ENCODE measurements around the gene TDRD3. TPM values are rescaled to one million over a fixed set of nuclear protein-coding genes. Genes with fewer than 3 reads are reported as not detected.

Gene TDRD3
- polyA plus RNA-seq, 1 experiment = 3.9 TPM

DNA sequence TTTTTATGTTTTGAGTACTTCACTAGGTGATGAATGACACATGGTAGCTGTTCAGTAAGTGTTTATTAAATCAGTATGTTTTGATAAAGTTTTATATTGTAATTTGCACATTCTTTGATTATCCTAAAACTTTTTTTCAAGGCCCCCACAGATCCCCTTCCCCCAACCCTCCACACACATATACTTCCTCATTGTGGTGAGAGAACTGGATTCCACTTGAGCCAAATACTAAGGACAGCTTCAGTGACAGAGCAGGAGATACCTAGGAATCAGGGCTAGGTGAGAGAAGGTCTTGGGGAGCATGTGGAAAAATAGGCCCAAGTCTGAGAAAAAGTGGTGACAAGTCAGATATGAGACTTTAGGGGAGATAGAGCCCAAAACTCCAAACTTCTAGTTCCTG lies 174.6 kb downstream of the TDRD3 start:
- POLR2A ChIA-PET = no interaction called here
- no peak for DNase-seq (ENCODE audit: low read depth)
- Histone ChIP-seq H3K27me3 (ENCODE audit: control insufficient read depth, insufficient read depth, low read length) (no peaks in the 10 kb centered on the region), H3K36me3 (ENCODE audit: control insufficient read depth, insufficient read depth, low read length) (no peaks in the 10 kb centered on the region), H3K4me3 (ENCODE audit: low read depth, low read length) (no peak overlapping the region)
- CTCF ChIA-PET = interaction anchor here (1.5 kb wide), 1 partner anchor 11 kb away, joined by 3 read pairs; no protein-coding TSS in a partner anchor
- TF ChIP-seq, protein P1, sequence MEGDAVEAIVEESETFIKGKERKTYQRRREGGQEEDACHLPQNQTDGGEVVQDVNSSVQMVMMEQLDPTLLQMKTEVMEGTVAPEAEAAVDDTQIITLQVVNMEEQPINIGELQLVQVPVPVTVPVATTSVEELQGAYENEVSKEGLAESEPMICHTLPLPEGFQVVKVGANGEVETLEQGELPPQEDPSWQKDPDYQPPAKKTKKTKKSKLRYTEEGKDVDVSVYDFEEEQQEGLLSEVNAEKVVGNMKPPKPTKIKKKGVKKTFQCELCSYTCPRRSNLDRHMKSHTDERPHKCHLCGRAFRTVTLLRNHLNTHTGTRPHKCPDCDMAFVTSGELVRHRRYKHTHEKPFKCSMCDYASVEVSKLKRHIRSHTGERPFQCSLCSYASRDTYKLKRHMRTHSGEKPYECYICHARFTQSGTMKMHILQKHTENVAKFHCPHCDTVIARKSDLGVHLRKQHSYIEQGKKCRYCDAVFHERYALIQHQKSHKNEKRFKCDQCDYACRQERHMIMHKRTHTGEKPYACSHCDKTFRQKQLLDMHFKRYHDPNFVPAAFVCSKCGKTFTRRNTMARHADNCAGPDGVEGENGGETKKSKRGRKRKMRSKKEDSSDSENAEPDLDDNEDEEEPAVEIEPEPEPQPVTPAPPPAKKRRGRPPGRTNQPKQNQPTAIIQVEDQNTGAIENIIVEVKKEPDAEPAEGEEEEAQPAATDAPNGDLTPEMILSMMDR (IDR thresholded peaks at IDR 0.05; ENCODE audit: insufficient read depth, low read depth, low read length) = no peak

DNA sequence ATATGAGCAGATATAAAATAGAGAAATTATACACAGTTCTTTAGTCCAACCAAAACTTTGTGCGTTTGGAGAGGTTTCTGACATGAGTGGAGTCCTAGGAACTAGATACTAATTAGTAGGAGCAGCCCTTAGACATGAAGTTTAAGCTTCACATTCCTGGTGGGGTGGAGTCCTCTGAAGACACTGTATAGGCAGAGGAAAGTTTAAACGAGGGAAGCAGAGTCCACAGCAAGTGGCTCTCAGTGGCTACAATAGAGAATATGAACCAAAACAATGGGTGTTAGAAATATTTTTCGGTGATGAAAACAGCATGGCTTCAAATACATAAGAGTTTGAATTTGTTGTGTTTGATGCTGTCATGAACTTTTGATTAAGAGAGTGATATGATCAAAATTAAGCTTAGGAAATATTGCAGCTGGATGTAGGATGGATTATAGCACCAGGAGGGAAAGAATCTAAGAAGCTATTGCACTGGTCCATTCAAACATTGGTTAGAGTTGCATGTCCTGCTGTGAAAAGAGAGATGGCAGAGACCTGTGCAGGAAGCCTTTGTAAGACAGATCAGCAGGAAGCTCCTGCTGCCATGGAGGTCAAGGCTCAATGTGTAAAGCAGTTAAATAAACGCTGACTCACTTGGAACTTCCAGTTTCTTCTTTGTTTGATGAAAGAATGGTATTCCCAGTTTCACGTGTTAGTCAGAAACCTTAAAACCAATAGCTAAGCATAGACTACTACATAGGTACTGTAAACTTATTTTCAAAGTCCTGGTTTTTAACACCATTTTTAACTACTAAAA lies 175.2 kb downstream of the TDRD3 start:
- DNase-seq (ENCODE audit: low read depth) = no peak
- CTCF ChIA-PET = interaction anchor here (0.8 to 1.5 kb wide), 2 partner anchors 10 to 20 kb away, joined by 3 read pairs; no protein-coding TSS in a partner anchor
- Histone ChIP-seq H3K4me3 (ENCODE audit: low read depth, low read length) (no peak overlapping the region), H3K27me3 (ENCODE audit: control insufficient read depth, insufficient read depth, low read length) (no peaks in the 10 kb centered on the region), H3K36me3 (ENCODE audit: control insufficient read depth, insufficient read depth, low read length) (no peaks in the 10 kb centered on the region)
- TF ChIP-seq, protein P1 (IDR thresholded peaks at IDR 0.05; ENCODE audit: insufficient read depth, low read depth, low read length) = no peak
- POLR2A ChIA-PET = no interaction called here

DNA sequence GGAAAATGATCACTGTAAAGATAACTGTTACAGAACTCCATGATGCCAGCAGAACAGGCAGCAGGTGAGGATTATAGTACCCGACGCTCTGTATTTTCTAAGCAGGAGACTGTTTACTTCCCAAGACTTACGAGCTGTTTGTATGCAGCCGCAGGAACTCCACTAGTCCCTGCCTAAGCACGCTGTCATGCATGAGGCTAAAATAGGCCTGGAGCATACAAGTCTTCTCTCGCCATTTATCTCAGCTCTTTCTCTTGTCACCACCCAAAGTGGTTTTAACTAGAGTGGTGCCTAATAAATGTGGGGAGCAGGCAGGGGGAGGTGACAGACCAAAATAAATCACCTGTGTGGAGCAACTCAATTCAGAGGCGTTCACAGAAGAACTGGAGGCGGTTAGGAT lies 175.8 kb downstream of the TDRD3 start:
- no peak for DNase-seq (ENCODE audit: low read depth)
- POLR2A ChIA-PET = no interaction called here
- no peaks in the 10 kb centered on the region for H3K27me3 ChIP-seq (ENCODE audit: control insufficient read depth, insufficient read depth, low read length)
- H3K36me3 ChIP-seq (ENCODE audit: control insufficient read depth, insufficient read depth, low read length) = no peaks in the 10 kb centered on the region
- TF ChIP-seq, protein P1 (IDR thresholded peaks at IDR 0.05; ENCODE audit: insufficient read depth, low read depth, low read length) = no peak
- H3K4me3 ChIP-seq (ENCODE audit: low read depth, low read length) = no peak overlapping the region
- CTCF ChIA-PET = interaction anchor here (0.8 to 1.5 kb wide), 2 partner anchors 10 to 19 kb away, joined by 3 read pairs; no protein-coding TSS in a partner anchor

DNA sequence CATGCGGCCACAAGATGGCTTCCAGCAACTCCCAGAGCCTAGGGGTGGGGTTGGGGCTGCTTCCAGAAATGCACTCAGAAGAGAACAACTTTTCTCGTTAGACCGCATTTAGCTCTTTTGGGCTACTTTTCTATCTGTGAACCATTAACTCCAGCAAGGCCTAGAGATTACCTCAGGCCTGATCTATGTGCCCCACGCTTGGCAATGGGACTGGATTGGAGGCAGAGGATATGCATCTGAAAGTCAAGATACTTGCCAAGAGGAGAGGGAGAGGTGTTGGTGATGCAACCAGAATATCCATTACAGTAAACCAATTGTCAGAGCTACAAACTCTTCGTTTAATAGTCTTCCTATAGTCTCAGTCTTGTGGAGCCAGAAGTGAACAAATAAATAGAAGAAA lies 177.7 kb downstream of the TDRD3 start:
- CTCF ChIA-PET = interaction anchor here (0.8 kb wide), 1 partner anchor 52 kb away, joined by 3 read pairs; no protein-coding TSS in a partner anchor
- Histone ChIP-seq H3K4me3 (ENCODE audit: low read depth, low read length) (no peak overlapping the region), H3K36me3 (ENCODE audit: control insufficient read depth, insufficient read depth, low read length) (no peaks in the 10 kb centered on the region), H3K27me3 (ENCODE audit: control insufficient read depth, insufficient read depth, low read length) (no peaks in the 10 kb centered on the region)
- POLR2A ChIA-PET = no interaction called here
- TF ChIP-seq, protein P1 (IDR thresholded peaks at IDR 0.05; ENCODE audit: insufficient read depth, low read depth, low read length) = no peak
- DNase-seq (ENCODE audit: low read depth) = no peak

DNA sequence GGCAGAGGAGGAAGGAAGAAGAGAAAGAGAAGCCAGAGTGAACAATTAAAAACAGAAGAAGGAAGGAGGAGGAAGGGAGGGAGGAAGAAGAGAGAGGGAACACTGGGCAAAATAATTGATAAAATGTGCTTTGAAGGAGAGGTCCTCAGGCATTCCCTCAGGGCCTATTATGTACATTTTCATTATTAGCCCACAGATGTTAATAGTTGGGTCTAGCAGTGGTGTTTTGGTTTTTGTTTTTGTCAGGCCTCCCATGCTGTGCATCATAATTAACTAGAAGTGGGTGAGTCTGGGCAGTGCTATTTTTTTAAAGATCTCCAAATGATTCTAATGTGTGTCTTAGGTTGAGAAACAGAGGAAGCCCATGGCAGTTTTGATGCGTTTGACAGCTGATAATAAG lies 178.1 kb downstream of the TDRD3 start:
- H3K4me3 ChIP-seq (ENCODE audit: low read depth, low read length) = no peak overlapping the region
- POLR2A ChIA-PET = no interaction called here
- CTCF ChIA-PET = interaction anchor here (0.8 kb wide), 1 partner anchor 52 kb away, joined by 3 read pairs; no protein-coding TSS in a partner anchor
- no peak for DNase-seq (ENCODE audit: low read depth)
- TF ChIP-seq, protein P1 (IDR thresholded peaks at IDR 0.05; ENCODE audit: insufficient read depth, low read depth, low read length) = no peak
- no peaks in the 10 kb centered on the region for H3K27me3 ChIP-seq (ENCODE audit: control insufficient read depth, insufficient read depth, low read length)
- H3K36me3 ChIP-seq (ENCODE audit: control insufficient read depth, insufficient read depth, low read length) = no peaks in the 10 kb centered on the region

Measured in BJ (cell line).